Fibroblast of pulmonary artery (primary cell): ENCODE measurements around the gene OVCA2.

Experiments
- DNase-seq: peaks from one replicate; pipeline ENCODE4 v3.0.0-alpha.2; 2010; ENCODE audit warnings: low read depth
- H3K4me3 ChIP-seq: replicated peaks from 2 replicates; pipeline ENCODE4 v1.5.1; 2011; ENCODE audit warnings: low read depth, mild to moderate bottlenecking, control low read depth, low read length, moderate library complexity
- TF ChIP-seq, protein P1 (sequence below): IDR thresholded peaks from 2 replicates; pipeline ENCODE4 v1.5.1; 2011; ENCODE audit warnings: mild to moderate bottlenecking, control low read depth, low read length, inconsistent platforms; ENCODE audit errors: missing control alignments

OVCA2 gene

GRCh38 chr17:2034806-2035540 is 6.8 kb upstream of the OVCA2 start:
- TF ChIP-seq, protein P1, sequence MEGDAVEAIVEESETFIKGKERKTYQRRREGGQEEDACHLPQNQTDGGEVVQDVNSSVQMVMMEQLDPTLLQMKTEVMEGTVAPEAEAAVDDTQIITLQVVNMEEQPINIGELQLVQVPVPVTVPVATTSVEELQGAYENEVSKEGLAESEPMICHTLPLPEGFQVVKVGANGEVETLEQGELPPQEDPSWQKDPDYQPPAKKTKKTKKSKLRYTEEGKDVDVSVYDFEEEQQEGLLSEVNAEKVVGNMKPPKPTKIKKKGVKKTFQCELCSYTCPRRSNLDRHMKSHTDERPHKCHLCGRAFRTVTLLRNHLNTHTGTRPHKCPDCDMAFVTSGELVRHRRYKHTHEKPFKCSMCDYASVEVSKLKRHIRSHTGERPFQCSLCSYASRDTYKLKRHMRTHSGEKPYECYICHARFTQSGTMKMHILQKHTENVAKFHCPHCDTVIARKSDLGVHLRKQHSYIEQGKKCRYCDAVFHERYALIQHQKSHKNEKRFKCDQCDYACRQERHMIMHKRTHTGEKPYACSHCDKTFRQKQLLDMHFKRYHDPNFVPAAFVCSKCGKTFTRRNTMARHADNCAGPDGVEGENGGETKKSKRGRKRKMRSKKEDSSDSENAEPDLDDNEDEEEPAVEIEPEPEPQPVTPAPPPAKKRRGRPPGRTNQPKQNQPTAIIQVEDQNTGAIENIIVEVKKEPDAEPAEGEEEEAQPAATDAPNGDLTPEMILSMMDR, result no peak
- peak; percentile 37 for DNase-seq
- no peak overlapping the region for H3K4me3 ChIP-seq

DNA sequence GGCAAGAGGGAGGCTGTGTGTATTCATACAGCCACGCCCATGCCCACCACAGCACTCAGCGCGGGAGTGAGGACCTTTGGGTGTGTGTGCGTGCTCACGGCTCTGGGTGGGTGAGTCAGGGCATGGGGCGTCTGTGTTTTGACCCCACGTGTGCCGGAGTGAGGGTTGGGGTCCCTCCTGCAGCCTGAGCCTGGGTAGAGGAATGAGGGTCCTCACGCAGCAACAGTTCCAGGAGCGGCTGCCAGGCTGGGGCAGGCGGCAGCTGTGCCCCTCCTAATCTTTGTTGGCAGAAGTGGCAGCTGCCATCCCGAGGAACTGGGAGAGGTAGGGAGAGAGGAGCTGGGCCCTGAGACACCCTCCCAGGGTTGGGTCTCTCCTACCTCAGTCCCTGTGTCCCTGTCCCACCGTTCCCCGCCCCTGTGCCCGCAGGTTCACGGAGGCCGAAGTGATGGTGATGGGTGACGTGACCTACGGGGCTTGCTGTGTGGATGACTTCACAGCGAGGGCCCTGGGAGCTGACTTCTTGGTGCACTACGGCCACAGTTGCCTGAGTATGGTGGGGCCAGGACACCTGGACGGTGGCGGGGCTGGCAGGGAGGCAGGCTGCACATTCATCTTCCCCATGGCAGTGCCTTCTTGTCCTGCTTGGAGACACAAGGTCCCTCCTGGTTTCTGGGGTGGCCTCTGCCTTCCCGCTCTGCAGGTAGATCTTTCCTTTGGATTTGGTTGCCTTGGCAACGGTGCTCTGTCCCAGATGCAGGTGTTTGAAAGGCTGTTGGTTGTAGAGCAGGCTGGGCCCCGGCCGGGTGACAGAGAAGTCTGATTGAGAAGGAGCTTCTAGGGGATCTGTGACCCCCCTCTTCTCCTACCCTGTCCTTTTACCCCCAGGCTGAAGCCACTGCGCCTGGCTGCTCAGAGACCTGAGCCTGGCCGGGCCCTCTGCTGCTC is 6.0 kb upstream of the OVCA2 start:
- no peak for DNase-seq
- TF ChIP-seq, protein P1, result no peak
- no peak overlapping the region for H3K4me3 ChIP-seq

GRCh38 chr17:2037155-2037554 is 4.7 kb upstream of the OVCA2 start:
- no peak overlapping the region for H3K4me3 ChIP-seq
- DNase-seq, result no peak
- TF ChIP-seq, protein P1, result no peak

DNA sequence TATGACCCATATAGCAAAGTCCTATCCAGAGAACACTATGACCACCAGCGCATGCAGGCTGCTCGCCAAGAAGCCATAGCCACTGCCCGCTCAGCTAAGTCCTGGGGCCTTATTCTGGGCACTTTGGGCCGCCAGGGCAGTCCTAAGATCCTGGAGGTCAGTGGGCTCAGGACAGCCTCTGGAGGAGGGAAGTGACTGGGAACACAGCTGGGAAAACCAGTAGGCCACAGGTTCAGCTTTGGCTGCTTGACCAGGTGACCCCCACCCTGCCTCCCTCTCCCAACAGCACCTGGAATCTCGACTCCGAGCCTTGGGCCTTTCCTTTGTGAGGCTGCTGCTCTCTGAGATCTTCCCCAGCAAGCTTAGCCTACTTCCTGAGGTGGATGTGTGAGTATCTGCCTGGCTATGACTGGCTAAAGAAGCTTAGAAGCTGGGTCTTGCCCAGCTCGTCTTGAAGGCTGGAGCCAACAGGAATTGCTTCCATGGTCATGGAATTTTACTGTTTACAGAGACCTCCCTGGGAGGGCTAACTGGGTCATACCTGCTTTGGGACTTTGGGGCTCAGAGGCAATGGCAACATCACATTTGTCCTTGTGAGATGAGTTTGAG is 1.5 kb upstream of the OVCA2 start:
- no peak for DNase-seq
- no peak overlapping the region for H3K4me3 ChIP-seq
- TF ChIP-seq, protein P1, result no peak

DNA sequence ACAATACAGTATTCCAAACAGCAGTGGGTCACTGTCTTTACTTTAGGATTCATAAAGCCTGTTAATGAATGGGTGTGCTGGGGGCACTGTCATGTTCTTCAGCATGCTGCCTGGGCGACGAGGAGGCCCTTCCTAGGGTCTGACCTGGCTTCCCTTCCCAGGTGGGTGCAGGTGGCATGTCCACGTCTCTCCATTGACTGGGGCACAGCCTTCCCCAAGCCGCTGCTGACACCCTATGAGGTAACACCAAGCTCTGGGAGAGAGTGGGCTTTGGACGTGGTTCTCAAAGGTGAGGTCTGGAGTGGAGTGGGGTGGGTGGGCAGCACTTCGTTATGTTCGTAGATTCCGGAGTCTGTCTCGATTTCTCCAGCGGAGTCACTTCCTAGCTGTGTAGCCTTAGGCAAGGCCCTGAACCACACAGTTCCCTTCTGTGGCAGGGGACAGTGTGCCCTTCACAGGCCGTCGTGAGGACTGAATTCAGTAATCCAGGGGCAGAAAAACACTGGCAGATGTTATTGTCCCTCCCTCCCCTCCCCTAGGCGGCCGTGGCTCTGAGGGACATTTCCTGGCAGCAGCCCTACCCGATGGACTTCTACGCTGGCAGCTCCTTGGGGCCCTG is 771 bp upstream of the OVCA2 start:
- TF ChIP-seq, protein P1, result no peak
- peak overlapping the region; percentile 94 for H3K4me3 ChIP-seq
- DNase-seq, result no peak

DNA sequence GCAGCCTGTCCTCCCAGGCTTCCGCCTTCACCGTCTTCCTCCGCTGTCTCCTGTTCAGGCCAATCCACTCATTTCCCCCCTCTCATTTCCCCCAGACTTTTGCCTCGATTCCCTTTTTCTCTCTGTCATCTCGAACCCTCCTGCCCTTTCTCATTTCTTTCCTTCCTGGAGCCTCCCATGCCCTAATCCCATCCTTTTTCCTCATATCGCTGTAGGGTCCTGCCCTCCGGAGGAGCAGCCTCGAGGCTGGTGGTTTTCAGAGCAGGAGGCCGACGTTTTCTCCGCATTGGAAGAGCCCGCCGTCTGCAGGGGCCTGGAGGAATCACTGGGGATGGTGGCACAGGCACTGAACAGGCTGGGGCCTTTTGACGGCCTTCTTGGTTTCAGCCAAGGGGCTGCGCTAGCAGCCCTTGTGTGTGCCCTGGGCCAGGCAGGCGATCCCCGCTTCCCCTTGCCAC is 597 bp downstream of the OVCA2 start:
- DNase-seq, result peak; percentile 59
- H3K4me3 ChIP-seq, result peak overlapping the region; percentile 94
- TF ChIP-seq, protein P1, result peak; percentile 48
